K562 (cell line): Measurements from ENCODE around the gene ACYP2. TPM values are rescaled to one million over a fixed set of nuclear protein-coding genes. Genes with fewer than 3 reads are reported as not detected.

ENCODE experiments used
- ATAC-seq: fragments of 200-7000 bp; cut with Tn5 transposase; 3 replicates; pipeline ENCODE4 v1.9.1; 2020; ENCODE audit warnings: moderate library complexity
- BruUV-seq: library from RNA; stranded (reverse); fragments of 400-500 nt; replicated peaks from 2 replicates; lab custom pipeline; 2021; lab: Mats Ljungman, UMichigan
- CTCF ChIA-PET: fragments of 300-600 bp; formaldehyde crosslinking; extraction: SDS; loops from one replicate; lab custom pipeline; 2021; ENCODE audit warnings: low intra/inter-chr PET ratio; lab: Yijun Ruan, JAX
- POLR2A ChIA-PET: fragments of 300-600, 350-650 bp; sonication (Branson Sonifier 250); formaldehyde crosslinking; extraction: SDS; loops from one replicate; lab custom pipeline; 2021; ENCODE audit warnings: antibody characterized with exemption, inconsistent platforms; lab: Yijun Ruan, JAX
- DNase-seq, 4 experiments: peaks; one replicate each; pipeline versions ENCODE4 v3.0.0 to v3.0.0-alpha.2; 2011 to 2018; ENCODE audit warnings: low spot score in 3 of 4, mixed read lengths in 3 of 4; ENCODE audit errors: extremely low read depth in 1 of 4
- FAIRE-seq: peaks from 2 replicates; lab custom pipeline; 2011; peaks lifted over from hg19 to GRCh38; lab: Jason Lieb, UNC
- H2AFZ ChIP-seq: 2 replicates; pipeline ENCODE4 v1.6.0; 2011; ENCODE audit warnings: low read depth, low read length, control low read depth, inconsistent platforms
- H3K27ac ChIP-seq: fragments of 200-600 bp; 3 replicates; pipeline ENCODE4 v1.8.0; 2011; ENCODE audit warnings: low read depth, mild to moderate bottlenecking, control low read depth, inconsistent platforms, low read length, moderate library complexity, mixed read lengths; ENCODE audit errors: extremely low read depth
- H3K27me3 ChIP-seq, 2 experiments: fragments of 300-600 bp in 1 of 2; 2 replicates in 1 of 2; 3 replicates in 1 of 2; pipeline versions ENCODE4 v1.6.0 to v1.8.0; 2011; ENCODE audit warnings: inconsistent platforms in 2 of 2, low read length in 2 of 2, mild to moderate bottlenecking in 1 of 2, mixed read lengths in 1 of 2, moderate library complexity in 1 of 2; ENCODE audit not compliant: control insufficient read depth in 2 of 2, insufficient read depth in 2 of 2
- H3K36me3 ChIP-seq: fragments of 300-600 bp; 3 replicates; pipeline ENCODE4 v1.8.0; 2011; ENCODE audit warnings: mild to moderate bottlenecking, low read length, inconsistent platforms; ENCODE audit not compliant: control insufficient read depth, insufficient read depth
- H3K4me1 ChIP-seq, 2 experiments: fragments of 200-600 bp in 1 of 2; replicated peaks in 1 of 2; 2 replicates in 1 of 2; 3 replicates in 1 of 2; pipeline versions ENCODE4 v1.5.1 to v1.8.0; 2011; ENCODE audit warnings: inconsistent platforms in 2 of 2, low read length in 2 of 2, mild to moderate bottlenecking in 1 of 2, mixed read lengths in 1 of 2, moderate library complexity in 1 of 2; ENCODE audit not compliant: control insufficient read depth in 2 of 2, insufficient read depth in 2 of 2
- H3K4me2 ChIP-seq: 2 replicates; pipeline ENCODE4 v1.6.1; 2011; ENCODE audit warnings: low read length, control low read depth, inconsistent platforms, mixed read lengths; ENCODE audit not compliant: insufficient read depth
- H3K4me3 ChIP-seq: fragments of 200-600 bp; sonication (generic), shearing (Covaris generic); 2 replicates; pipeline ENCODE4 v1.5.1; 2016; ENCODE audit warnings: control low read depth, inconsistent platforms
- H3K79me2 ChIP-seq: fragments of 200-600 bp; 3 replicates; pipeline ENCODE4 v1.8.0; 2011; ENCODE audit warnings: low read length, inconsistent platforms; ENCODE audit not compliant: control insufficient read depth, insufficient read depth
- H3K9ac ChIP-seq, 2 experiments: 2 replicates each; pipeline versions ENCODE4 v1.6.0 to v1.6.1; 2011; ENCODE audit warnings: low read depth in 2 of 2, low read length in 2 of 2, control low read depth in 1 of 2, inconsistent platforms in 1 of 2, mild to moderate bottlenecking in 1 of 2, mixed read lengths in 1 of 2; ENCODE audit not compliant: insufficient read depth in 1 of 2
- H3K9me1 ChIP-seq: one replicate; pipeline ENCODE4 v1.6.0; 2011; ENCODE audit warnings: inconsistent platforms, mild to moderate bottlenecking, low read length, moderate library complexity; ENCODE audit not compliant: control insufficient read depth, insufficient read depth
- H3K9me3 ChIP-seq: replicated peaks from 2 replicates; pipeline ENCODE4 v1.5.1; 2011; ENCODE audit warnings: low read depth, low read length, inconsistent platforms; ENCODE audit not compliant: control insufficient read depth, insufficient read depth
- H4K20me1 ChIP-seq: replicated peaks from 2 replicates; pipeline ENCODE4 v1.6.1; 2011; ENCODE audit warnings: low read length, inconsistent platforms, mixed read lengths; ENCODE audit not compliant: control insufficient read depth, insufficient read depth
- ATF2 ChIP-seq: sonication (generic); formaldehyde crosslinking; IDR thresholded peaks from 2 replicates; pipeline ENCODE4 v1.8.1; 2022; ENCODE audit warnings: missing genetic modification reagents
- CCAR2 ChIP-seq: fragments of 200-400 bp; formaldehyde crosslinking; IDR thresholded peaks from 2 replicates; pipeline ENCODE4 v1.6.1; 2017; ENCODE audit warnings: mild to moderate bottlenecking, low read depth, low read length
- CTCF ChIP-seq, 3 experiments: IDR thresholded peaks in 2 of 3; conservative IDR thresholded peaks in 1 of 3; 2 replicates each; pipeline ENCODE4 v1.5.1; 2011 to 2012; ENCODE audit warnings: low read length in 3 of 3, mild to moderate bottlenecking in 3 of 3, control low read depth in 2 of 3, improper control_type of control experiment in 1 of 3, inconsistent platforms in 1 of 3, low read depth in 1 of 3, mixed read lengths in 1 of 3, moderate library complexity in 1 of 3; ENCODE audit not compliant: insufficient read depth in 2 of 3
- EP300 ChIP-seq: IDR thresholded peaks from 2 replicates; pipeline ENCODE4 v1.6.1; 2012; ENCODE audit warnings: low read length, improper control_type of control experiment
- HDAC2 ChIP-seq: fragments of 450-650 bp; IDR thresholded peaks from 2 replicates; pipeline ENCODE4 v1.6.1; 2016; ENCODE audit warnings: mild to moderate bottlenecking
- HDAC6 ChIP-seq: IDR thresholded peaks from 2 replicates; pipeline ENCODE4 v1.6.1; 2012; ENCODE audit warnings: low read depth, mild to moderate bottlenecking, control low read depth, inconsistent platforms, low read length, moderate library complexity
- NCOA1 ChIP-seq: fragments of 450-650 bp; IDR thresholded peaks from 2 replicates; pipeline ENCODE4 v1.6.1; 2016; ENCODE audit warnings: low read depth
- POLR2G ChIP-seq: fragments of 200-400 bp; formaldehyde crosslinking; IDR thresholded peaks from 2 replicates; pipeline ENCODE4 v1.6.1; 2017; ENCODE audit warnings: low read depth, mild to moderate bottlenecking, antibody characterized with exemption, low read length, moderate library complexity
- RFX7 ChIP-seq: fragments of 250-450 bp; sonication (Bioruptor Pico); IDR thresholded peaks from 2 replicates; pipeline ENCODE4 v1.5.1; 2021; ENCODE audit warnings: mild to moderate bottlenecking
- SRSF1 ChIP-seq: fragments of 200-400 bp; formaldehyde crosslinking; IDR thresholded peaks from 2 replicates; pipeline ENCODE4 v1.6.1; 2017; ENCODE audit warnings: mild to moderate bottlenecking, low read depth, low read length, moderate library complexity
- XRCC5 ChIP-seq: fragments of 200-400 bp; formaldehyde crosslinking; IDR thresholded peaks from 2 replicates; pipeline ENCODE4 v1.6.1; 2017; ENCODE audit warnings: low read depth, mild to moderate bottlenecking, low read length
- ZBED1 ChIP-seq: IDR thresholded peaks from 2 replicates; pipeline ENCODE4 v1.6.1; 2014
- ZBTB1 ChIP-seq: sonication (generic); formaldehyde crosslinking; IDR thresholded peaks from 2 replicates; pipeline ENCODE4 v1.8.1; 2023; ENCODE audit warnings: missing genetic modification reagents, low read depth, mild to moderate bottlenecking, borderline replicate concordance
- WGBS: fragments of 100-300 bp; shearing (Covaris generic); methylation state at CpG from one replicate; pipeline ENCODE4 v1.1.6; 2016; ENCODE audit warnings: low coverage, mixed read lengths; ENCODE audit not compliant: insufficient coverage; ENCODE audit errors: missing lambda C conversion rate; 5-methylcytosine and 5-hydroxymethylcytosine counted together
- in situ Hi-C: fragments of 300-500 bp; cut with MboI; formaldehyde crosslinking; loops from 4 replicates; pipeline ENCODE4 v1.15.0; 2018; ENCODE audit warnings: inconsistent platforms, mixed read lengths
- intact Hi-C: fragments of 100-400 bp; cut with micrococcal nuclease; formaldehyde crosslinking; loops from 2 replicates; pipeline ENCODE4 v1.14.2; 2022
- polyA plus RNA-seq, 8 experiments: library from polyadenylated mRNA; depleted of rRNA in 4 of 8; stranded (reverse) in 5 of 8; unstranded in 3 of 8; fragments of >200 nt; fragmentation: Nextera tagmentation in 2 of 8; fragmentation: Illumina TruSeq in 1 of 8; extraction: Ambion mirVana in 2 of 8; extraction: Trizol in 1 of 8; gene quantifications; 2 replicates each; pipeline versions ENCODE4 v1.2.1 to v1.2.3, GENCODE V29; 2011 to 2014; ENCODE audit warnings: inconsistent platforms in 1 of 8, missing spikeins in 1 of 8
- total RNA-seq, 7 experiments: library from RNA; depleted of rRNA in 6 of 7; stranded (reverse); fragments of >200 nt in 6 of 7; fragmentation: Illumina TruSeq in 2 of 7; extraction: Trizol in 2 of 7; gene quantifications; 2 replicates each; pipeline versions ENCODE4 v1.2.1 to v1.2.3, GENCODE V29; 2011 to 2021; ENCODE audit warnings: low replicate concordance in 1 of 7

The ACYP2 gene
- total and polyA plus RNA-seq, 9 of the 15 experiments (the other 6 are each of a cell fraction or from before 2014, with no cell fraction given) = 1.0 to 4.1 (median 2.0) TPM

GRCh38 chr2:54279385-54279784, 164.0 kb downstream of the ACYP2 start:
- no peaks in the 10 kb centered on the region for H3K4me1 ChIP-seq
- H3K27me3 ChIP-seq = no peaks in the 10 kb centered on the region
- in situ Hi-C loops (no loop called here), intact Hi-C loops (no loop called here)
- H3K79me2 ChIP-seq = no peaks in the 10 kb centered on the region
- no TSS peak for BruUV-seq
- DNase-seq = peak in 3 of 4 experiments; percentile 13 to 20 (median 18)
- ChIA-PET POLR2A (no interaction called here), CTCF (no interaction called here)
- H3K4me2 ChIP-seq = no peak overlapping the region
- no peaks in the 10 kb centered on the region for H3K36me3 ChIP-seq
- ATAC-seq = peak; percentile 71
- no peak overlapping the region for H3K4me3 ChIP-seq
- no peak for FAIRE-seq
- no peaks in the 10 kb centered on the region for H4K20me1 ChIP-seq
- no peaks in the 10 kb centered on the region for H3K9me3 ChIP-seq
- no peaks in the 10 kb centered on the region for H3K9me1 ChIP-seq
- no peak overlapping the region for H2AFZ ChIP-seq
- no peak overlapping the region for H3K9ac ChIP-seq
- H3K27ac ChIP-seq = no peak overlapping the region
- no peak for TF ChIP-seq ZBTB1
- TF ChIP-seq CTCF (IDR thresholded peaks at IDR 0.05 in 2 of 3, conservative IDR thresholded peaks at IDR 0.05 in 1 of 3; ENCODE audit: insufficient read depth in 2 of 3, low read depth in 1 of 3, low read length in 3 of 3) = 0 out of 6 replicates have a peak, but pooled peaks of 2 of the 3 experiments have one; percentile 0 to 10
- 3% methylated on average over 2 of the region's 2 CpGs for WGBS

GRCh38 chr2:54284826-54285225, 169.4 kb downstream of the ACYP2 start:
- peaks cover 0 to under 1% of the 10 kb centered on the region in 2 experiments; a peak in 2 of 5 replicates for H3K4me1 ChIP-seq
- peaks cover 1 to 7% of the 10 kb centered on the region in 2 experiments; a peak in 4 of 5 replicates for H3K27me3 ChIP-seq
- intact Hi-C loops = no loop called here
- no peak for TF ChIP-seq XRCC5
- no peak for TF ChIP-seq ATF2
- no peak for TF ChIP-seq NCOA1
- no peak for TF ChIP-seq RFX7
- no peak for TF ChIP-seq POLR2G
- no peak for TF ChIP-seq ZBED1
- no peak for TF ChIP-seq CCAR2
- TF ChIP-seq SRSF1 = no peak
- TF ChIP-seq HDAC6 = no peak
- no peak for TF ChIP-seq HDAC2
- TF ChIP-seq EP300 = no peak
- TF ChIP-seq, all 486 proteins: peak for 0
- no TSS peak for BruUV-seq
- Histone ChIP-seq H3K27ac (no peak overlapping the region), H3K4me2 (no peak overlapping the region), H4K20me1 (no peaks in the 10 kb centered on the region), H3K79me2 (no peaks in the 10 kb centered on the region), H2AFZ (no peak overlapping the region), H3K4me3 (no peak overlapping the region), H3K36me3 (no peaks in the 10 kb centered on the region), H3K9me1 (no peaks in the 10 kb centered on the region), H3K9ac (no peak overlapping the region), H3K9me3 (no peaks in the 10 kb centered on the region)
- DNase-seq (no peak), FAIRE-seq (no peak), ATAC-seq (no peak)
- 0% methylated on average over 3 of the region's 3 CpGs for WGBS
- ChIA-PET POLR2A (no interaction called here), CTCF (no interaction called here)
- in situ Hi-C loops = no loop called here
